Fibroblast of skin of scalp (primary cell): ENCODE measurements around the gene IGFALS.
"Not testable (repeated sequence)": the region's sequence is repeated elsewhere in the genome, so short reads cannot be mapped to it uniquely, and the experiment has no call there.

Experiments
- DNase-seq: peaks from one replicate; pipeline ENCODE4 v3.0.0-alpha.2; 2013

The IGFALS gene

DNA sequence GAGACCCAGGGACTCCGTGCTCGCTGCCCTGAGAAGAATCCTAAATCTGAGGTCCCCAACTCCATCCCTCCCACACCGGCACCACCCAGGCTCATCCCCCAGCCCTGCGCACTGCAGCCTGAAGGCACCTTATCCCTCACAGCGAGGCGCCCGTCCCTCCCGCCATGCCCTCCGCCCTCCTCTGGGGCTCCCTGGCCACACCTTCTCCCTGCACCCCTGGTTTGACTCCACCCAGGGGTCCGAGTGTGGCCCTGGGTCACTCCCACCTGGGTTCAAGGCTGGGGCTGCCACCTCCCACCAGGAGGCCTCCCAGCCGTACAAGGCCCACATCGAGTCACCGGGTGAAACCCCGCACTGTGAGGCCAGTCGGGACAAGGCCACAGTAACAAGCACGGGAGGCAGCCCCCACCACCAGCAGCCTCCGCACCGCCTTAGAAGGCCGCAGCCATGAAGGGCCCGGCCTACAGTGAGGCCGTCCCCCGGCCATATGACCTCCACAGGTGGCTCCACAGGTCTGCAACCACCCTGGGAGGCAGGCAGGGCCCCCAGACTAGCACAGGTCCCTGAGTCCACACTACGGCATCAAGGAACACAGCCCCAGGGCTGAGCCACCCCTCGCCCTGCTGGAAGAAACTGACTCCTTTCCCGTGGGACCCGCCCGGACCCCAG lies 24.8 kb upstream of the IGFALS start:
- DNase-seq = no peak

DNA sequence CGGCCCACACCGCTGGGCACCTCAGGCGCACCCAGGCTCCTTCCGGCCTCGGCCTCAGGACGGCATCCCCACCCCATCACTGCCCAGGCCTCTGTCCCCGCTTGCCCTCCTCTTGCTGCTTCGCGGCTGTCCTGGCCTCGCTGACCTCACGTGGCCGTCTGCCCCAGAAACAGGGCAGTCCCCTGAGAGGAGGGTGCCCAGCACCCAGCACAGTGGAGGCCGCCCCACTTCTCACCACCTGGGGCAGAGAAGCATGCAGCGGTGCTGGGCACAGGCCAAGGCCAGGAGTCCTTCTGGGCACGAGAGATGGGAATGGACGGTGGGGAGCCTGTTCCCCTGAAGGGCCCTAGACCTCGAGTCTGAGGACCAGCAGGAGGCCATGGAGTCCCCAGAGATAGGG lies 24.2 kb upstream of the IGFALS start:
- no peak for DNase-seq

DNA sequence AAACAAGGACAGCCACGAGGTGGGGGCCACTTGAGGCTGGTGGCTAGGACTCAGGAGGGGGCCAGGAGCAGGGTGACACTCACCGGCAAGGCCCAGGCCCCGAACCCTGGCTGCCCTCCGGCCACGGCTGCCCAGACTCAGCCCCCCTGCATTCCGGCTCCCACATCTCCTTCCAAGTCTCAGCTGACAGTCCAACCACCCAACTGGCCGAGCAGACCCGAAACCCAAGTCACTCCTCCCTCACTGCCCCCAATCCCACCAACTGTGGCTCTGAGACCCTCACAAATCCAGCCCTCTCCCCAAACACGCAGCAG lies 23.7 kb upstream of the IGFALS start:
- no peak for DNase-seq

DNA sequence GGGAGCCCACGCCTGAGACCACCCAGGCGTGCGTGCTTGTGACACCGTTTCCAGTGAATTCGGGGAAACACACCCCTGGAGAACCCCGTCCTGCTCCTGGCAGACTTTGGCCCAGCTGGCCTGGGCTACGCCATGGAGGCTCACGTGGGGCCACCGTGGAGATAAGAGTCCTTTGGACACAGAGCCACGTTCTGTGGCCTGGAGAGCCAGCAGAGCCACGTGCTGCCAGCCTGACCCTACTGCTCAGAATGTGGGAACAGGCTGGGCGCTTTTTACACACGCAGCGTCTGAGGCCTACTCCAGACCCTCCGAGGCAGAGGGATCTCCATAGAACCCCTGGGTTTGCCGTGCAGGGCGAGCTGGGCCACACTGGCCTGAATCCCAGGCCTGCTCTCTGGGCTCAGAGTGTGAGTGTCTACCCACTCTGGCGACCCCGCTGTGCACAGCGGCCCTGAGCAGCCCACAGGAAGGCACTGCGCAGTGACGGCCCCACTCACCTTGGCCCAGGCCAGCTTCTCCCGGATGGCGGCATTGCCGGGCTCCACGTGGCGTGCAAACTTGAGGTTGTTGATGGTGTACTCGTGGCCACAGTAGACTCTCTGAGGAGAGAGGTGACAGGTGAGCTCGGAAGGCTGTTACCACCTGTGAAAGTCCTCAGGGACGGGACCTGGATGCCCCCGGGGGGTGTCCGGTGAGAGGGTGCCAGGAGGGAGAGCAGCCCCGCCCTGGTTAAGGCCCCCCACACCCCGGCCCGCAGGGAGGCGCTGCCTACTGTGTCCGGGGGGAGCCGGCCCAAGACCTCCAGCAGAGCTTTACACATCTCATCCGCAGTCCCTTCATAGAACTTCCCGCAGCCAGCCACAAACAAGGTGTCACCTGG lies 23.1 kb upstream of the IGFALS start:
- DNase-seq = no peak

DNA sequence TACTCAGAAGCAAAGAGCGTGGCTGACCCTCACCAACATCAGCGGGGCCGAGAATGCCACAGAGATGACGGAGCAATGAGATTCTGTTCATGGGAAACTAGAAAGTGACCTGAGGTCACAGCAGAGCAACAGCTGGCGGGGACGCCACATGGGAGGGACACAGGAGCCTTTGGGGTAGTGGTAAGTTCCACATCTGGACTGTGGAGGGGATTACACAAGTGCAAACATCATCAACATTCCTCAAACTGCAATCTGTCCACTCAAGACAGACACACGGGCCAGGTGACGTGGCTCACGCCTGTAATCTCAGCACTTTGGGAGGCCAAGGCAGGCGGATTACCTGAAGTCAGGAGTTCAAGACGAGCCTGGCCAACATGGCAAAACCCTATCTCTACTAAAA lies 22.0 kb upstream of the IGFALS start:
- no peak for DNase-seq

DNA sequence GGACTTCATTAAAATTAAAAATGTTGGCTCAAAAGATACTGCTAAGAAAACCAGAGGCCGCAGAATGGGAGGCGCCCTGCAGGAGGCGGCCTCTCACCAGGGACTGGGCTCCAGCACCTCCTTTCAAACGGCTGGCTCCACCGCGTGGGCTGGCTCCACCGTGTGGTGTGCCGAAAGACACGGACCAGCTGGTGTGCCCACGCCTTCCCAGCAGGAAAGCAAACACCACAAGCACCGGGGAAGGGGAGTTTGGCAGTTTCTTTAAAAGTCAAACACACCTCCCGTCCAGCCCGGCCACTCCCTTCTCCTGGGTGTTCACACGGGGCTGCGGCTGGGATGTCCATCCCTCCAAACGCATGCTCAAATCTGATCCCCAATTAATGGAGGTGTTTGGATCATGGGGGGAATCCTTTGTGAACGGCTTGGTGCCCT lies 19.2 kb upstream of the IGFALS start:
- DNase-seq = peak; percentile 57

DNA sequence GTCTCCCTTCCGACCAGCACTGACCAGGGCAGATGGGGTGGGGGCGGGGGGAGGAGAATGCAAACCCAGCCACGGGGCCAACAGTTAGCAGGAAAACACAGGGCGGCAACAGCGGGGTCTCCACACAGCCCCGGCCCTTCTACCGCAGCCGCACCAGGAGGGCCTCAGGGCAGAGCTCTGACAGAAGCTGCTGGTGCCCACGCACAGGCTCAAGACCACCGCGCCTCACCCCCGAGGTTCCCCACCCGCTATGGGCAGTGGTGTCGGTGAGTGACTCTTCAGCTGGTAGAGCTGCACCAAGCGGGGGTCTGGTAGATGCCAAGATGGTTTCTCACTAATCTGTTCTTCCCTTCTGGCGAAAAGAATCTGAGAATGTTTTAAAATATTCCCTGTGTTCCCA lies 17.0 kb upstream of the IGFALS start:
- DNase-seq = no peak

DNA sequence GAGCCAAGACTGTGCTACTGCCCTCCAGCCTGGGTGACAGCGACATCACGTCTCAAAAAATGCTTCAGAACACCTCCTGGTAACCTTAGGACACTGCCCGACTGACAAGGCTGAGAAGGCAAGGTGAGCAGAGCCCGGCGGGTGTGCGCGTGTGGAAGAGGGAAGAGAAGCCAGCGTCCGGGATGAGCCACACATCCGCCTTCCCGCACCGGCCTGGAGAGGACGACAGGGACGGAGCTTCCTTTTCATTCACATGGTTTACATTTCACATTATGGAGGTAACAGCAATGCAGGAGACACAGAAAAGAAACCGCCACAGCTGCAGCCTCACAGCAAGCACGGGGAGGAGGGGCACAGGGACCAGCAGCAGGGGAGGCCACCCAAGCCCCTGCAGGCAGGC lies 16.6 kb upstream of the IGFALS start:
- DNase-seq = no peak

DNA sequence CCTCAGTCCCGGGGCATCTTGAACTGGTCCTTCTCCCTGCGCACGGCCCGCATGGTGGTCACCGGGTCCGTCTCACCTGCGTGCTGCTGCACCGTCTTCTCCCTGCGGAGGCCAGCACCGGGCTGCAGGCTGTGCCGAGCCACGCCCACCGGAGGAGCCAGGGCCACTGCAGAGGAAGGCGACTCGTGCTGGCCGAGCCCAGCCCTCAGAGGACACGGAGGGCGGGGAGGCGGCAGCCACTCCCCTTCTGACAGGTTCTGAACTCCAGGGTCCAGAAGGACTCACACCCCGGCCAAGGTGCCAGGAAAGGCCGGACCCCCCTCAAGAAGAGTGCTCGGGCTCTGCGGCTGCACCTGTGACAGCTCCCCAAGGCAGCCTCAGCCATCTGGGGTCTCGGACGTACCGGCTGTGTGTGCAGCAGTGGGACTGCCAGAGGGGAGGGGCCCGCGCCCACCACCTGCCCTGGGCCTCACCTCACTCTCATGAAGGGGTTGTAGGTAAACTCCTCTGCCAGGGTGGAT lies 15.8 kb upstream of the IGFALS start:
- no peak for DNase-seq

DNA sequence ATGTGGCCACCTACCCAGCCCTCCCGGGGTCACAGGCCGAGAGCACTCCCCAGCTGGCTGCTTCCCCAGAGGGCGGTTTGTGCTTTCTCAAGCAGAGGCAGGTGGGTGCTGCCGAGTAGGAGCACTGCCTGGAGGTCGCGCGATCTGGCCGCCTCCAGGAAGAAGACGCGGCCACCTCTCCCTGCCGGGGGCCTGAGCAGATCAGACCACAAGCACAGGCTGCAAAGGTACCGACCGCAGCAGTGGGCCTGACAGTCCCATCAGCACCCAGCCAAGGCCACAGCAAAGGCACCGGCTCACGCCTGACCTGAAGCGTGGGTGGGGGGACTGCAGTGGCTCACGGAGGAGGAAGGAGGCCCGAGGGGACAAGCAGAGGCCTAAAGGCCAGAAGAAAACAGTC lies 15.2 kb upstream of the IGFALS start:
- DNase-seq = no peak

DNA sequence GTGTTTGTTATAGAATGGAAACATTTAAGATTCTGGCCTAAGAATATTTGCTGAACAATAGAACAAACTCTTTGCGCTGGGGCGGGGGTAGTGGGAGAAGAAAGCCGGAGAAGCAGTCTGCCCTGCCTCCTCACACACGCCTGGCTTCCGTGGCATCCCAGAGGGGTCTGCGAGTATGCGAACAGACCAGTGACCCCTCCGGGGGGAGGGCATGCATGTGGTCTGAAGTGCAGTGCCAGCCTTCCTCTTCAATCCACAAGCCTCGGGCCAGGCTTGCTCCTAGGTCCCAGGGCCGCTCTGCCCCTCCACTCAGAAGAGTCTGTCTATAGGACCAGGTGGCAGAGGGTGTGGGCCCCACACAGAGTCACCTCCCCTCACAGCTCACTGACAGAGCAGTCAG lies 14.1 kb upstream of the IGFALS start:
- DNase-seq = no peak

DNA sequence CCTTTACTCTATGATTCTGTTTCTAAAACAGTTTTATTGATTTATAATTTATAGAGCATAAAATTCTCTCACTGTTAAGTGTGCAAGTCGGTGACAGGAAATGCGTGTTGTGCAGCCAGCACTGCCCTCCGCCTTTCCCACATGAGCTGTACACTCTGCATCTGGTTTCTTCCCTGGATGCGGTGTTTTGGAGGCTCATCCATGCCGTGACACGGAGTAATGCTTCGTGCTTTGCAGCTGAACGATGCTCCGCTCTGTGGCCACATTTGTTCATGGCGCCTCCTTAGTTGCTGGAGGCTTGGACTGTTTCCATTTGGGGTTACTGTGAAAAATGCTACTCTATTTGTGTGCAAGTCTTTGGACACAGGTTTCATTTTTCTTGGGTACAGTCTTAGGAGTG lies 7.2 kb upstream of the IGFALS start:
- DNase-seq = no peak

DNA sequence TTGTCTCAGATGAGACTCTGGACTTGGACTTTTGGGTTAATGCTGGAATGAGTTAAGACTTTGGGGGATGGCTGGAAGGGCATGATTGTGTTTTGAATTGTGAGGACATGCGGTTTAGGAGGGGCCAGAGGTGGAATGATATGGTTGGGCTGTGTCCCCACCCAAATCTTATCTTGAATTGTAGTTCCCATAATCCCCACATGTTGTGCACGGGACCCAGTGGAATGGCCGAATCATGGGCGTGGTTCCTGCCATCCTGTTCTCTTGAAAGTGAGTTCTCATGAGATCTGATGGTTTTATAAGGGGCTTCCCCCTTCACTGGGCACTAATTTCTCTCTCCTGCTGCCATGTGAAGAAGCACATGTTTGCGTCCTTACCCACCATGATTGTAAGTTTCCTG lies 5.8 kb upstream of the IGFALS start:
- DNase-seq = not testable (repeated sequence)

DNA sequence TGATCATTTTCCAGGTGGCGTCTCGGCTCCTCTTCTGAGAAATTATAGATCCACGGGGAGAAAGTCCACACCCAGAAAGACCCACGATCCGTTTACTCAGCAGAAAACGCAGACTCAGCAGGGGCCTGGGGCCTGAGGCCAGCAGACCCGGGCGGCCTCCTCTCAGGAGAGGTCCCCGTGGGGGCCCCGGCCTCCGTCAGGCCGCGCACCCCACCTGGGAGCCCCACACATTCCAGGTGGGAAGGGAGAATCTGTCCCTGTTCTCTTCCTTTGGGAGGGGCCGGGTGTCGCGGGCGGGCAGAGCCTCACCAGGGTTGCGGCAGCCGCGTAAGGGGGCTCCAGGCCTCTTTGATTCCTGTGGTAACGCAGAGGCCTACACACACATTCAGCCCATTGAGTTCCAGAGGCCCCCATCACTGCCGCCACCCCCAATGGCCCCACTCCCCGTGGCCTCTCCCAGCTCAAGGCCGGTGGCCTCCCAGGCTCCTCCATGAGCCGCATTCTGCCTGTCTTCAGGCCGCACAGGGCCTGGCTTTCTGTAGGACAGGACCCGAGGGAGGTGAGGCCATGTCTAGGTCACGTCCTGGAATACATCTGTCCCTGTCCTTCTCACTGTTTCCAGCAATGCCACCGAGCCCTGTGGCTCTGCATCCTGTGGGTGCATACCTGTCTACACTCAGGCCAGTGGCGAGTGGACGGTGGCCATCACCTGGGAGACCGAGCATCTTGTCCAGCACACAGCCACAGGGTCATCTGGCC lies 1.6 kb upstream of the IGFALS start:
- DNase-seq = no peak

DNA sequence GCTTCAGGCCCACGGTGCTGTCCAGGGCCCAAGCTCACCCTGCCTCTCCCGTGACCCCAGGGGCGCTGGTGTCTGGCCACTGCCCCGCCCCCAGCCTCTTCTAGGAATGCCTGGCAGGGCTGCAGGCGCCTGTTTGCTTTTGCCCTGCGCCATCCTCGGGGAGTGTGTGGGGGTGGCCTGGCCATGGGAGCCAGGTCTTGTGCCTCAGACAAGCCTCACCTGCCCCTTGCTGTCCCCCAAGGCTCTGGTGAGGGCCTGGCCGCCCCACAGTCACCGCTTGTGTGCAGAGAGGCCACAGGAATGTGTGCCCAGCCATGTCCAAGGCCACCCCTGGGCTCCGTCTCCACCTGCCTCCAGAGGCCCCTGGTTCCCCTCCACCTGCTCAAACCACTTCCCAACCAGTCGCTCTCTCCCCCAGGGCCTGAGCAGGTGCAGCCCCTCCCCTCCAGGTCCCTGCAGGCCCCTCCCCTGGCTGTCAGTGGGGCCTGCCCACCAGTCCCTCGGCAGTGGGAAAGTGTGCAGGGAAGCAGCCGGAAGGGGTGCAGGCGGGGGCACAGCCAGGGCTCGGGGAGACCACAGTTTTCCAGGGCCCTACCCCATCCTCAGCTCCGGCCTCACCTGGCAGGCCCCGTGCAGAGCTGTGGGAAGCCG lies 841 bp upstream of the IGFALS start:
- DNase-seq = no peak

DNA sequence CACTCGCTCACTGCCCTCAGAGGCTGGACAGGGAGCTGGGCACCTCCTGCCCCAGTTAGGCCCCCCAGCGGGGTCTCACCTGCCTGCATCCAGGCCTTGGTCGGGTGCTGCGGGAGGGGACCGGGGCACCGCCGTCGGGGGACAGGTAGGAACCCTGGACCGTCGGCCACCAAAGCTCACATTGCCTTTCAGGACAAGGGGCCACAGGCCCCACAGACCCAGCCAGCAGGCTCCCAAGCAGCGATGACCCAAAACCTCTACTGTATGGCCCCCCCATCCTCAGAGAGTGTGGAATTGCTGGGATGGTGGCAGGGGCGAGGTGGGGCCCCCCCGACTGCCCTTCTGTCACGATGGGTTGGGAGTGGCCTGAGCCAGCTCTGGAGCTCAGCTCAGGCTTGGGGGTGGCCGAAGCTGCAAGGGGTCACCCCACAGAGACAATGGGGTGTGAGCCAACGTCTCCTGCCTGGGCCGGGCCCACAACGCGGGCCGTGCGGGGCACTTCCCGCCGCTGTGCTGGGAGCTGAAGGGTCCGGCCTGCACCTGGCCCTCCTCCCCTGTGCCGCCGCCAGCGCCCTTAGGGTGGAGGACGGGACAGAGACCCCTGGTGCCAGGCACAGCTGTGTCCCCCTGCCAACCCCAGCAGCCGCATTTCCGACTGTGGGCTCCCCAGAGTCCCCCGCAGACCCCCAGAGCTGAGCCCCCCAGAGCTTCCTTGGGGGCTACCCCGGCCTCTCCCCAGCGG lies 498 bp downstream of the IGFALS start:
- no peak for DNase-seq

DNA sequence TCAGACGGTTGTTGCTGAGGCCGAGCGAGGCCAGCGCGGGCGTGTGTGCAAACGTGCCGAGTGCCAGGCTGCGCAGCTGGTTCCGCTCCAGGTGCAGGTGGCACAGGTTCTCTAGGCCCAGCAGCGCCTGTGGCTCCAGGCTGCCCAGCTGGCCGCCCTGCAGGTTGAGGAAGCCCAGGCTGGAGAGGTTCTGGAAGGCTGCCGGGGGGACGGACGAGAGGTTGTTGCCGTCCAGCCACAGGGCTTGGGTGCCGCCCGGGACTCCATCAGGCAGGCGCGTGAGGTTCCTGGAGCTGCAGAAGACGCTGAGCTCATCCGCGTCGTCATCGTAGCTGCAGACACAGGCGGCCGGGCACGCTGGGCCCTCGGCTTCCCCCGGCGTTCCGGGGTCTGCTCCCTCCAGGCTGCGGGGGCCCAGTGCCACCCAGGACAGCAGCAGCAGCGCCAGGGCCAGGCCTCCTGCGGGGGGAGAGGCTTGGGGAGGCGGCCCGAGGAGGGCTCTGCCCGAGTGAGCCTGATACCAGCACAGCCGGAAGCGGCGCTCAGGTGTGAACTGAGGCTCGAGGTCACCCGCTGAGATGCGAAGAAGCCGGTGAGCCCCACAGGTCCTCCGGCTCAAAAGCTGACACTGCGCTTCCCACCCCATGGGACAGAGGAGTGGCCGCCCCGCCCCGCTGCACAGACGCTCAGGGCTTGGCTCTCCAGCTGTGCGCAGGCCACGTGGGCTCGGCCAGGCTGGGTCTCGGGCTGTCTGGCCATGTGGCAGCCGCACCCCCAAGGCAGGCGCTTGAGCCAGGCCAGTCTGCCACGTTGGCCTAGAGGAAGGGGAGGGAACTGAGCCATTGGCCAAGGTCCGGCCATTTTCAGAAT lies 1.3 kb downstream of the IGFALS start:
- no peak for DNase-seq

DNA sequence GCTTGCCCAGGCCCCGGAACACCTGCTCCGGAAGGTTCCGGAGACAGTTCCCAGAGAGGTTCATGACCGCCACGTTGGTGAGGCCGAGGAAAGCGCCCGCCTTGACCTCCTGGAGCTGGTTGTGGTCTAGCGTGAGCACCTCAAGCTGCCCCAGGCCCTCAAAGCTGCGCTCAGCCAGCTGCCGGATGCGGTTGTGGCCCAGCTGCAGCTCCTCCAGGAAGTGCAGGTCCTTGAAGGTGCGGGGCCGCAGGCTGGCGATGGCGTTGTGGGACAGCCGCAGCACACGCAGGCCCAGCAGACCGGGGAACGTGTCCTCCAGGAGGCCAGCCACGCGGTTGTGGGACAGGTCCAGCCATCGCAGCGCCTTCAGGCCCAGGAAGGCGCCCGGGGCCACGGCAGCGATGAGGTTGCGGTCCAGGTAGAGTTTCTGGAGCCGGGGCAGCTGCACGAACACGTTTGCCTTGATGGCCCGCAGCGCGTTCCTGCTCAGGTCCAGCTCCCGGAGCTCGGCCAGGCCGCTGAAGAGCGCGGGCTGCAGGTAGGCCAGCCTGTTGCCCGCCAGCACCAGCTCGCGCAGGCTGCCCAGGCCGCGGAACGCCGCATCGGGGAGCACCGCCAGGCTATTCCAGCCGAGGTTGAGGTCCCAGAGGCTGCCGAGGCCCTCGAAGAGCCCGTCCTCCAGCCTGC lies 2.1 kb downstream of the IGFALS start:
- no peak for DNase-seq

DNA sequence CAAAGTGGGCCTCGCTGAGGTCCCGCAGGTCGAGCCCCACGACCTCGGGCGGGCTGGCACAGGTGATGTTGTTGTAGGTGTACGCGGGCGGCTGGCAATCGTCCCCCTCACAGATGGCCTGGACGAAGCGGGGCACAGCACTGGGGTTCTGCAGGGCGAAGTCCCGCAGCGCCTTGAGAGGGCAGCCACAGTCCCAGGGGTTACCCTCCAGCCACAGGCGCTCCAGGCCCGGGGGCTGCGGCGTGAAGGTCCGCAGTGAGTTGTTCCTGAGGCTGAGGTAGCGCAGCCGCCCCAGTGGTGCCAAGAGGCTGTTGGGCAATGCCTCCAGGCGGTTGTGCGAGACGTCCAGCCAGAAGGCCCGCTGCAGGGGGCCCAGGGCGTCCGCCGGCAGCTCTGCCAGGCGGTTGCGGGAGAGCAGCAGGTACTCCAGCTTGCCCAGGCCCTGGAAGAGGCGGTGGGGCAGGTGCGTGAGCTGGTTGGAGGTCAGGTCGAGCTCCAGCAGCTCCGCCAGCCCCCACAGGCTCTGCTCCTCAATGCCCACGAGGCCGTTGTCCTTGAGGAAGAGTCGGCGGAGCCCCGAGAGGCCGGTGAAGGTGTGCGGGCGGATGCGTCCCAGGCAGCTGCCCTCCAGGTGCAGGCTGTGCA lies 2.8 kb downstream of the IGFALS start:
- DNase-seq = no peak

DNA sequence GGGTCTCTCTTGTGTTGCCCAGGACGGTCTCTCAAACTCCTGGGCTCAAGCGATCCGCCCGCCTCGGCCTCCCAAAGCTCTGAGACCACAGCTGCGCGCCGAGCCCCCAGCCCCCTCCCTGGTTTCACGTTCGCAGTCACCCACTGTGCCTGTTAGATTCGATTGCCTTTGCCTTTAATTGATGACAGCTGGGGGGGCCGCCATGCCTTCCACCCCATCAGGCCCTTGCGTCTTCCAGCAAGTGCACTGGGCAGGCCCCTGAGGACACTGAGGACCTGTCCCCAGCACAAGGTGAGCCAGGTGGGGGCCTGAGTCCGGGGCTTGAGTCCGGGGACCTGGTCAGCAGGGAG lies 3.3 kb downstream of the IGFALS start:
- no peak for DNase-seq
